ENCODE results near the gene INTS4.
"Not testable (repeated sequence)": the region's sequence is repeated elsewhere in the genome, so short reads cannot be mapped to it uniquely, and the experiment has no call there.

Gene INTS4

GRCh38 chr11:77942465-77942864 is 52.0 kb downstream of the INTS4 start:
- DNase-seq, result not testable (repeated sequence)

GRCh38 chr11:77933596-77933995 is 60.9 kb downstream of the INTS4 start:
- DNase-seq, result not testable (repeated sequence)

- not testable (repeated sequence) for DNase-seq
These were observed 63.9 kb downstream of the INTS4 start for GRCh38 chr11:77930334-77931208.

- DNase-seq, result not testable (repeated sequence)
These were observed 76.8 kb downstream of the INTS4 start for GRCh38 chr11:77917713-77918112.

GRCh38 chr11:77914307-77914791 is 80.1 kb downstream of the INTS4 start:
- not testable (repeated sequence) for DNase-seq

- DNase-seq, result not testable (repeated sequence)
These were observed 80.7 kb downstream of the INTS4 start for GRCh38 chr11:77913608-77914306.

- DNase-seq, result not testable (repeated sequence)
These were observed 83.6 kb downstream of the INTS4 start for GRCh38 chr11:77910828-77911227.

GRCh38 chr11:77909277-77909676 is 85.2 kb downstream of the INTS4 start:
- DNase-seq, result no peak

- DNase-seq, result no peak
These were observed 85.6 kb downstream of the INTS4 start for GRCh38 chr11:77908835-77909234.

- not testable (repeated sequence) for DNase-seq
These were observed 99.5 kb downstream of the INTS4 start for GRCh38 chr11:77894949-77895348.

- DNase-seq, result not testable (repeated sequence)
These were observed 102.8 kb downstream of the INTS4 start for GRCh38 chr11:77891703-77892102.

- not testable (repeated sequence) for DNase-seq
These were observed 103.2 kb downstream of the INTS4 start for GRCh38 chr11:77891256-77891655.

GRCh38 chr11:77890619-77891056 is 103.8 kb downstream of the INTS4 start:
- DNase-seq, result not testable (repeated sequence)

- DNase-seq, result not testable (repeated sequence)
These were observed 104.3 kb downstream of the INTS4 start for GRCh38 chr11:77890100-77890614.

- DNase-seq, result not testable (repeated sequence)
These were observed 105.4 kb downstream of the INTS4 start for GRCh38 chr11:77889045-77889444.

- no peak for DNase-seq
These were observed 108.1 kb downstream of the INTS4 start for GRCh38 chr11:77886401-77886800.

GRCh38 chr11:77884829-77885190 is 109.7 kb downstream of the INTS4 start:
- DNase-seq, result no peak

- no peak for DNase-seq
These were observed 110.2 kb downstream of the INTS4 start for GRCh38 chr11:77884186-77884828.

GRCh38 chr11:77883775-77884174 is 110.7 kb downstream of the INTS4 start:
- DNase-seq, result no peak

GRCh38 chr11:77882396-77882795 is 112.1 kb downstream of the INTS4 start:
- no peak for DNase-seq

- DNase-seq, result no peak
These were observed 115.2 kb downstream of the INTS4 start for GRCh38 chr11:77879218-77879617.

GRCh38 chr11:77878247-77878646 is 116.2 kb downstream of the INTS4 start:
- not testable (repeated sequence) for DNase-seq

GRCh38 chr11:77876045-77876444 is 118.4 kb downstream of the INTS4 start:
- DNase-seq, result no peak

Measured in cortex of kidney (tissue), 1 donor.